HG03432 (cell line): Measurements from ENCODE around the gene TSKU.

Source experiments
- ATAC-seq: cut with Tn5 transposase; IDR thresholded peaks from one replicate; pipeline ENCODE4 v1.9.1; 2021; ENCODE audit warnings: mild to moderate bottlenecking, moderate library complexity; ENCODE audit not compliant: unreplicated experiment

TSKU gene

DNA sequence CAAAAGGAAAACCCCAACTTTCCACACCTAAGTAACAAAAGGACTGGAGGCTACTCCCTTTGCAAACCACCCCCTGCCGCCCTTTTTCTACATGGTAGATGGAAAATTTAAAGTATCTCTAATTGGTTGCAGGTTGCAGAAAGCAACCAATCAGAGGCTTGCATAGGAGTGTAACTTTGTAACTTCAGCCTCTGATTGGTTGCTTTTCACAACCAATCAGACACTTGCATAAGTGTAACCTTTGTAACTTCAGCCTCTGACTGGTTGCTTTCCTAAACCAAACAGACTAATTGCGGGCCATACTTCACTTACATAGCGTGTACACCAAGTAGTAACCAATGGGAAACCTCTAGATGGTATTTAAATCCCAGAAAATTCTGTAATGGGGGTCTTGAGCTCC is 60.8 kb downstream of the TSKU start:
- no peak for ATAC-seq

- no peak for ATAC-seq
These were observed 61.4 kb downstream of the TSKU start for GRCh38 chr11:76844511-76844910.

DNA sequence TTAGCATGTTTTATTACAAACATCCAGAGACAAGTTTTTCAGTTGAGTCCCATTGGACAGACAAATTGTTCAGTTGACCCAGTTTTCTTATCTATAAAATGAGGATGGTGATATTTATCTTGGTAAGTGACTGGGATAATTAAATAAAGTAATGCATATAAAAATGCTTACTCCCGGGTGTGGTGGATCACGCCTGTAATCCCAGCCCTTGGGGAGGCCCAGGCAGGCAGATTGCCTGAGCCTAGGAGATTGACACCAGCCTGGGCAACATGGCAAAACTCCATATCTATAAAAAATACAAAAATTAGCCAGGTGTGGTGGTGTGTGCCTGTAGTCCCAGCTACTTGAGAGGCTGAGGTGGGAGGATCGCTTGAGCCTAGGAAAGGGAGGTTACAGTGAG is 61.9 kb downstream of the TSKU start:
- ATAC-seq: no peak

DNA sequence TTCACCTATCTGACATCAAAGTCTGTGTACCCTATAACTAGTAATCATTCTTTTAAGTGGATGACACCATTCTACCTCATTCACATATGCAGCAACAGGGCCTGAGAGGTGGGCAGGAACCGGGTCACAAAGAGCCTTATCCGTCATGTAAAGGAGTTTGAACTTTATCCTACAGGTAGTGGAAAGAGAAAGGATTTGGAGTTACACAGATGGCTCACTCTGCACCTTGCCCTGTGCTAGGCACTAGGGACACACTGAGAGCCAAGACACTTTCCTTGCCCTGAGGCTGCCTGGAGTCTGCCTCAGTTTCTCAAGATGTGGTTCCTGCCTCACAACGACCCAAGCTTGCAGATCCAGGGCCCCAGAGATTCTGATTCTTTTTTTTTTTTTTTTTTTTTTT is 63.3 kb downstream of the TSKU start:
- no peak for ATAC-seq
